TTC549 (cell line): ENCODE measurements around the gene METTL9.
"Not testable (repeated sequence)": the region's sequence is repeated elsewhere in the genome, so short reads cannot be mapped to it uniquely, and the experiment has no call there.

Source experiments
- FAIRE-seq: peaks from 2 replicates; lab custom pipeline; 2012; peaks lifted over from hg19 to GRCh38; lab: Jason Lieb, UNC

Gene METTL9

GRCh38 chr16:21599122-21600030 lies at the start of gene METTL9:
Gene METTL9 (plus strand): TSS chr16:21599577. CDS start chr16:21599734, 157 bp downstream.
- FAIRE-seq: peak; percentile 47

- not testable (repeated sequence) for FAIRE-seq
Measured at GRCh38 chr16:21549975-21550374, 49.4 kb upstream of the METTL9 start.

- not testable (repeated sequence) for FAIRE-seq
Measured at GRCh38 chr16:21550435-21550834, 48.9 kb upstream of the METTL9 start.

- FAIRE-seq: not testable (repeated sequence)
Measured at GRCh38 chr16:21551076-21551475, 48.3 kb upstream of the METTL9 start.

GRCh38 chr16:21551600-21551999 lies 47.8 kb upstream of the METTL9 start:
- FAIRE-seq: not testable (repeated sequence)

- FAIRE-seq: not testable (repeated sequence)
Measured at GRCh38 chr16:21553481-21554296, 45.7 kb upstream of the METTL9 start.

GRCh38 chr16:21554795-21555585 lies 44.4 kb upstream of the METTL9 start:
- no peak for FAIRE-seq

- not testable (repeated sequence) for FAIRE-seq
Measured at GRCh38 chr16:21555621-21556020, 43.8 kb upstream of the METTL9 start.

- FAIRE-seq: not testable (repeated sequence)
Measured at GRCh38 chr16:21556026-21556595, 43.3 kb upstream of the METTL9 start.

GRCh38 chr16:21556651-21557241 lies 42.6 kb upstream of the METTL9 start:
- not testable (repeated sequence) for FAIRE-seq

- FAIRE-seq: no peak
Measured at GRCh38 chr16:21560462-21560861, 38.9 kb upstream of the METTL9 start.

- no peak for FAIRE-seq
Measured at GRCh38 chr16:21563676-21564075, 35.7 kb upstream of the METTL9 start.

- not testable (repeated sequence) for FAIRE-seq
Measured at GRCh38 chr16:21564367-21564766, 35.0 kb upstream of the METTL9 start.

GRCh38 chr16:21565507-21565860 lies 33.9 kb upstream of the METTL9 start:
- FAIRE-seq: no peak

- FAIRE-seq: no peak
Measured at GRCh38 chr16:21565861-21566669, 33.3 kb upstream of the METTL9 start.

- FAIRE-seq: no peak
Measured at GRCh38 chr16:21566891-21567414, 32.4 kb upstream of the METTL9 start.

GRCh38 chr16:21567496-21567895 lies 31.9 kb upstream of the METTL9 start:
- FAIRE-seq: not testable (repeated sequence)

GRCh38 chr16:21568502-21569189 lies 30.7 kb upstream of the METTL9 start:
- FAIRE-seq: no peak

GRCh38 chr16:21570676-21571017 lies 28.7 kb upstream of the METTL9 start:
- FAIRE-seq: no peak

GRCh38 chr16:21573506-21573905 lies 25.9 kb upstream of the METTL9 start:
- not testable (repeated sequence) for FAIRE-seq
